ENCODE measurements around the gene HEXIM2.

- TF ChIP-seq CTCF (conservative IDR thresholded peaks at IDR 0.05; ENCODE audit: low read depth, low read length) (no peak), EZH2phosphoT487 (IDR thresholded peaks at IDR 0.05; ENCODE audit: borderline replicate concordance, low read length) (no peak)
Measured at GRCh38 chr17:45189009-45189408, 27.3 kb downstream of the HEXIM2 start.

Measured in PC-3 (cell line).